ENCODE results near the gene CAPN2. TPM values are rescaled to one million over a fixed set of nuclear protein-coding genes. Genes with fewer than 3 reads are reported as not detected.

The CAPN2 gene
- total RNA-seq, 2 experiments from 2014 or later = not detected

DNA sequence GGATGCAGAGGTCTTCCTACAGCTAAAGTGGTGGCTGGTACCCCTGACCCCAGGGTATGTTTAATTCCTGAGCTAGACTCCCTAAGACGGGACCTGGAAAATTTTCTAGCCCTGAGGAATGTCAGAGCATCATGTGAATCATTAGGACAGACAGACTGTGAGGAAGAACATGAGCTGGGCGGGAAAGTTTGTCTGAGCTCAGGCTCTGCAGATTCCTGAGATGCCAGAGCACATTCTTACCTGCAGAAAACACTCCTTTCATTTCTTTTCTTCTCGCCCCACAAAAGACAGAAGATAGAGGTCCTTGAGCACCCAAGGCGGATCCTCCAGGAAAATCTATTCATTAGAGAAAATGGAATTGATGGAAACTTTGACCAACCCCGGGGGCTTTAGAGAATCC lies 6.5 kb downstream of the CAPN2 start:
- Histone ChIP-seq H3K9me2 (ENCODE audit: insufficient read depth, low read length) (no peaks in the 10 kb centered on the region), H3K36me3 (ENCODE audit: insufficient read depth, low read length) (no peaks in the 10 kb centered on the region), H3K9me3 (ENCODE audit: low read length) (no peaks in the 10 kb centered on the region), H3K4me3 (ENCODE audit: low read depth, low read length, poor library complexity, severe bottlenecking) (no peak overlapping the region), H3K4me1 (ENCODE audit: insufficient read depth, low read length, poor library complexity, severe bottlenecking) (no peaks in the 10 kb centered on the region), H3K79me2 (ENCODE audit: insufficient read depth, low read depth, low read length) (no peaks in the 10 kb centered on the region), H3K4me2 (ENCODE audit: low read length) (no peak overlapping the region), H2AFZ (ENCODE audit: low read length) (no peak overlapping the region), H3K27ac (ENCODE audit: low read depth, low read length, poor library complexity, severe bottlenecking) (no peak overlapping the region), H4K20me1 (ENCODE audit: insufficient read depth, low read length) (no peaks in the 10 kb centered on the region)
- TF ChIP-seq EZH2phosphoT487 (IDR thresholded peaks at IDR 0.05; ENCODE audit: borderline replicate concordance, low read depth, low read length) (no peak), CTCF (conservative IDR thresholded peaks at IDR 0.05; ENCODE audit: low read length) (no peak)
- intact Hi-C loops (cut with micrococcal nuclease; ENCODE audit: unreplicated experiment) = no loop called here
- no peak for DNase-seq (ENCODE audit: low spot score)
- no TSS peak for BruUV-seq (replicated peaks)
- CTCF ChIA-PET (ENCODE audit: unreplicated experiment) = no interaction called here
- POLR2A ChIA-PET = interaction anchor here (0.6 kb wide), 1 partner anchor 728 kb away, joined by 3 read pairs; no protein-coding TSS in a partner anchor

DNA sequence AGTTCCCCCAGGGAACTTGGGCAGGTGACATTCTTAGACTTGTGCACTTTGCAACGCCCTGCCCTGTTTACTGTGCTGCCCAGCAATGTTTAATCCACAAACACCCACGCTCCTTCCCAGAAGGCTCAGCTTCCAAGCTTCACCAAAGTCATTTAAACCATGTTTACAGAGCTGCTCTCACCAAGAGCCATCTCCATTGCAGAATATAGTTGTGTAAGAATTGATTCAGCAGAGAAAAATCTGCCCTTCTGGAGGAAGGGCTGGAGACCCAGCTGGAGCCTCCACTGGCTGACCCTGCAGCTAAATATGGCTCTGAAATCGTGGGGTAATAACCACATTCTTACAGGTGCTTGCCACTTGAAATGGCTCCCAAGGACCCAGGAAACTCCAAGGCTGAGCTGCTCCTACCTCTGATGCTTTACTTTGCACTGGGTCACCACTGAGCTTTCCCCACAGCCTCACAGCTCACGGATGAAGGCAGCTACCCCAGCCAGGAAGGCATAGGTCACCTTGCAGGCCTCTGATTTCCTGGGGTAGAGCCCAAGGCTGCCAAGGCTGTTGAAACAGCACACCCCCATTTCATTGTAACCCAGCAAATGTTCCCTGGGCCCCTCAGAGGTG lies 8.7 kb downstream of the CAPN2 start:
- Histone ChIP-seq H3K36me3 (ENCODE audit: insufficient read depth, low read length) (no peaks in the 10 kb centered on the region), H4K20me1 (ENCODE audit: insufficient read depth, low read length) (no peaks in the 10 kb centered on the region), H3K4me1 (ENCODE audit: insufficient read depth, low read length, poor library complexity, severe bottlenecking) (no peaks in the 10 kb centered on the region), H3K79me2 (ENCODE audit: insufficient read depth, low read depth, low read length) (no peaks in the 10 kb centered on the region), H3K9me2 (ENCODE audit: insufficient read depth, low read length) (no peaks in the 10 kb centered on the region), H3K27ac (ENCODE audit: low read depth, low read length, poor library complexity, severe bottlenecking) (no peak overlapping the region), H3K9me3 (ENCODE audit: low read length) (no peaks in the 10 kb centered on the region), H2AFZ (ENCODE audit: low read length) (no peak overlapping the region), H3K4me3 (ENCODE audit: low read depth, low read length, poor library complexity, severe bottlenecking) (no peak overlapping the region), H3K4me2 (ENCODE audit: low read length) (no peak overlapping the region)
- no TSS peak for BruUV-seq (replicated peaks)
- POLR2A ChIA-PET = interaction anchor here (1.0 kb wide), 1 partner anchor 17 kb away, joined by 4 read pairs; no protein-coding TSS in a partner anchor
- CTCF ChIA-PET (ENCODE audit: unreplicated experiment) = no interaction called here
- intact Hi-C loops (cut with micrococcal nuclease; ENCODE audit: unreplicated experiment) = no loop called here
- TF ChIP-seq CTCF (conservative IDR thresholded peaks at IDR 0.05; ENCODE audit: low read length) (no peak), EZH2phosphoT487 (IDR thresholded peaks at IDR 0.05; ENCODE audit: borderline replicate concordance, low read depth, low read length) (no peak)
- no peak for DNase-seq (ENCODE audit: low spot score)

Data from OCI-LY7 (cell line).